ENCODE results near the gene LRRC8C.

- TF ChIP-seq CTCF (IDR thresholded peaks at IDR 0.05) = no peak
- no peak for TF ChIP-seq ZFX (IDR thresholded peaks at IDR 0.05; ENCODE audit: borderline replicate concordance)
Measured at GRCh38 chr1:89761901-89762300, 129.0 kb downstream of the LRRC8C start.
